Left kidney (tissue), 2 donors: ENCODE measurements around the gene TMEM129. TPM values are rescaled to one million over a fixed set of nuclear protein-coding genes. Genes with fewer than 3 reads are reported as not detected.

Source experiments
- DNase-seq: peaks from one replicate; pipeline ENCODE4 v3.0.0-alpha.2; 2013
- polyA plus RNA-seq: library from polyadenylated mRNA; unstranded; fragments of 120-200 nt; gene quantifications from one replicate; pipeline ENCODE4 v1.2.1, GENCODE V29; 2013; ENCODE audit not compliant: insufficient read length

TMEM129 gene
- polyA plus RNA-seq, 1 donor = 34.7 TPM

GRCh38 chr4:1745697-1746096 is 24.6 kb upstream of the TMEM129 start:
- DNase-seq = no peak

- DNase-seq = no peak
Observed at GRCh38 chr4:1745165-1745564, 24.0 kb upstream of the TMEM129 start.

GRCh38 chr4:1744552-1744951 is 23.4 kb upstream of the TMEM129 start:
- no peak for DNase-seq

- DNase-seq = no peak
Observed at GRCh38 chr4:1743975-1744374, 22.9 kb upstream of the TMEM129 start.

GRCh38 chr4:1743551-1743950 is 22.4 kb upstream of the TMEM129 start:
- no peak for DNase-seq

GRCh38 chr4:1741208-1741607 is 20.1 kb upstream of the TMEM129 start:
- DNase-seq = no peak

- DNase-seq = no peak
Observed at GRCh38 chr4:1740021-1740545, 19.0 kb upstream of the TMEM129 start.

GRCh38 chr4:1739358-1739757 is 18.2 kb upstream of the TMEM129 start:
- no peak for DNase-seq

GRCh38 chr4:1738410-1738809 is 17.3 kb upstream of the TMEM129 start:
- DNase-seq = no peak

GRCh38 chr4:1737666-1738065 is 16.5 kb upstream of the TMEM129 start:
- no peak for DNase-seq

GRCh38 chr4:1736812-1737211 is 15.7 kb upstream of the TMEM129 start:
- DNase-seq = peak; percentile 41

GRCh38 chr4:1735215-1735614 is 14.1 kb upstream of the TMEM129 start:
- no peak for DNase-seq

GRCh38 chr4:1732911-1733310 is 11.8 kb upstream of the TMEM129 start:
- peak; percentile 34 for DNase-seq

- DNase-seq = no peak
Observed at GRCh38 chr4:1731180-1731579, 10.1 kb upstream of the TMEM129 start.

GRCh38 chr4:1730532-1731135 is 9.5 kb upstream of the TMEM129 start:
- no peak for DNase-seq

GRCh38 chr4:1728061-1728980 is 7.2 kb upstream of the TMEM129 start:
- no peak for DNase-seq

- DNase-seq = no peak
Observed at GRCh38 chr4:1727117-1728031, 6.3 kb upstream of the TMEM129 start.

GRCh38 chr4:1726146-1726934 is 5.2 kb upstream of the TMEM129 start:
- DNase-seq = peak; percentile 85

GRCh38 chr4:1725521-1725920 is 4.4 kb upstream of the TMEM129 start:
- DNase-seq = no peak

GRCh38 chr4:1723131-1723801 is 2.1 kb upstream of the TMEM129 start:
- no peak for DNase-seq
